Chondrocyte (in vitro differentiated cells): ENCODE results near the gene SUSD2. TPM values are rescaled to one million over a fixed set of nuclear protein-coding genes. Genes with fewer than 3 reads are reported as not detected.
A peak's percentile ranks its signal among the peaks of the same experiment; 100 is the strongest.

Source experiments
- DNase-seq: peaks from one replicate; pipeline ENCODE4 v3.0.0; 2021; ENCODE audit warnings: mixed read lengths, low spot score
- H3K27ac Mint-ChIP-seq: one replicate; pipeline ENCODE4 v1.8.0; 2021; ENCODE audit warnings: mild to moderate bottlenecking, moderate library complexity, mixed read lengths; ENCODE audit not compliant: unreplicated experiment
- H3K27me3 Mint-ChIP-seq: 2 replicates; pipeline ENCODE4 v1.8.0; 2021; ENCODE audit warnings: low read depth, mixed read lengths
- H3K36me3 Mint-ChIP-seq: 2 replicates; pipeline ENCODE4 v1.8.0; 2021; ENCODE audit warnings: low read depth, mixed read lengths
- H3K4me1 Mint-ChIP-seq: 2 replicates; pipeline ENCODE4 v1.8.0; 2021; ENCODE audit warnings: low read depth, mild to moderate bottlenecking, mixed read lengths
- H3K4me3 Mint-ChIP-seq: one replicate; pipeline ENCODE4 v1.8.0; 2021; ENCODE audit warnings: mild to moderate bottlenecking, moderate library complexity, mixed read lengths; ENCODE audit not compliant: unreplicated experiment
- H3K9me3 Mint-ChIP-seq: 2 replicates; pipeline ENCODE4 v1.8.0; 2021; ENCODE audit warnings: low read depth, mixed read lengths
- CTCF ChIP-seq: fragments of 200-600 bp; sonication (generic); IDR thresholded peaks from 2 replicates; pipeline ENCODE4 v1.5.0; 2021; ENCODE audit warnings: antibody characterized with exemption, mild to moderate bottlenecking, moderate library complexity
- total RNA-seq: library from RNA; stranded (reverse); gene quantifications from 3 replicates; pipeline ENCODE4 v1.2.1, GENCODE V29; 2021

SUSD2 gene
- total RNA-seq, 1 donor from 2014 or later: 0.65 TPM

GRCh38 chr22:24186892-24187670 lies 5.8 kb downstream of the SUSD2 start:
- Mint-ChIP-seq H3K9me3 (no peaks in the 10 kb centered on the region), H3K27ac (no peak overlapping the region), H3K4me1 (peaks cover 7% of the 10 kb centered on the region), H3K27me3 (no peaks in the 10 kb centered on the region), H3K36me3 (no peaks in the 10 kb centered on the region), H3K4me3 (no peak overlapping the region)
- DNase-seq: peak; percentile 87
- TF ChIP-seq CTCF: no peak

- H3K27me3 Mint-ChIP-seq: no peaks in the 10 kb centered on the region
- H3K4me1 Mint-ChIP-seq: peaks cover 7% of the 10 kb centered on the region
- H3K36me3 Mint-ChIP-seq: no peaks in the 10 kb centered on the region
- H3K27ac Mint-ChIP-seq: no peak overlapping the region
- H3K9me3 Mint-ChIP-seq: no peaks in the 10 kb centered on the region
- DNase-seq: peak; percentile 89
- H3K4me3 Mint-ChIP-seq: no peak overlapping the region
- TF ChIP-seq CTCF: no peak
Measured at GRCh38 chr22:24187731-24188644, 6.7 kb downstream of the SUSD2 start.

- Mint-ChIP-seq H3K4me3 (no peak overlapping the region), H3K9me3 (no peaks in the 10 kb centered on the region), H3K4me1 (peaks cover 7% of the 10 kb centered on the region), H3K36me3 (no peaks in the 10 kb centered on the region), H3K27me3 (no peaks in the 10 kb centered on the region), H3K27ac (no peak overlapping the region)
- DNase-seq: peak; percentile 63
- TF ChIP-seq CTCF: no peak
Measured at GRCh38 chr22:24188705-24189248, 7.5 kb downstream of the SUSD2 start.

- no peak overlapping the region for H3K27ac Mint-ChIP-seq
- peak; percentile 88 for DNase-seq
Measured at GRCh38 chr22:24189249-24190158, 8.2 kb downstream of the SUSD2 start.

More at GRCh38 chr22:24189249-24190158, 8.2 kb downstream of the SUSD2 start:
- Mint-ChIP-seq H3K36me3 (no peaks in the 10 kb centered on the region), H3K27me3 (no peaks in the 10 kb centered on the region), H3K4me3 (no peak overlapping the region), H3K9me3 (no peaks in the 10 kb centered on the region), H3K4me1 (peaks cover 7% of the 10 kb centered on the region)
- peak; percentile 95 for TF ChIP-seq CTCF
